ENCODE results near the gene AMMECR1.

AMMECR1 gene

DNA sequence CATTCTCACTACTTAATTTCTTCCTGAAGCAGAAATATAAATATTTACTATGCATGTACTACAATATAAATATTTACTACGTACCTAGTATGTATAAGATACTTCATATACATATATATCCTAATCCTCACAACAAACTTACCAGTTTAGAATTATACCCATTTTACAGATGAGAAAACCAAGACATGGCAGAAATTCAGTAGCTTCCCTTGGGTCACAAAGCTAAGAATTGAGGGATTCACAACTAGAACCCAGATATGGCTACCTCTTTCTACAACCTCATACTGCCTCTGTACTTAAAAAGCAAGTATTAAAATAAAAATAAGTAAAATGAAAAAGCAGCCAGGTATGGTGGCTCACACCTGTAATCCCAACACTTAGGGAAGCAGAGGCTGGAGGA lies 65.9 kb downstream of the AMMECR1 start:
- Histone ChIP-seq H3K4me3 (ENCODE audit: low read depth in 1 of 2, low read length in 2 of 2) (no peak overlapping the region), H3K27ac (ENCODE audit: low read length) (no peak overlapping the region), H3K4me1 (ENCODE audit: insufficient read depth, low read length) (no peaks in the 10 kb centered on the region), H2AFZ (ENCODE audit: low read depth, low read length) (no peak overlapping the region), H3K9ac (ENCODE audit: low read depth, low read length) (no peak overlapping the region), H3K4me2 (ENCODE audit: insufficient read depth, low read length) (no peak overlapping the region), H3K27me3 (ENCODE audit: insufficient read depth, low read length, poor library complexity) (no peaks in the 10 kb centered on the region), H4K20me1 (ENCODE audit: insufficient read depth, low read length) (no peaks in the 10 kb centered on the region), H3K9me3 (ENCODE audit: insufficient read depth, low read length, severe bottlenecking) (no peaks in the 10 kb centered on the region), H3K36me3 (ENCODE audit: insufficient read depth, low read length) (no peaks in the 10 kb centered on the region), H3K79me2 (ENCODE audit: insufficient read depth, low read length) (no peaks in the 10 kb centered on the region)
- DNase-seq (no peak), ATAC-seq (ENCODE audit: insufficient read depth, low read depth) (no peak)
- TF ChIP-seq EZH2 (IDR thresholded peaks at IDR 0.05; ENCODE audit: borderline replicate concordance, low read depth, low read length, severe bottlenecking), result no peak
- TF ChIP-seq, protein P1, sequence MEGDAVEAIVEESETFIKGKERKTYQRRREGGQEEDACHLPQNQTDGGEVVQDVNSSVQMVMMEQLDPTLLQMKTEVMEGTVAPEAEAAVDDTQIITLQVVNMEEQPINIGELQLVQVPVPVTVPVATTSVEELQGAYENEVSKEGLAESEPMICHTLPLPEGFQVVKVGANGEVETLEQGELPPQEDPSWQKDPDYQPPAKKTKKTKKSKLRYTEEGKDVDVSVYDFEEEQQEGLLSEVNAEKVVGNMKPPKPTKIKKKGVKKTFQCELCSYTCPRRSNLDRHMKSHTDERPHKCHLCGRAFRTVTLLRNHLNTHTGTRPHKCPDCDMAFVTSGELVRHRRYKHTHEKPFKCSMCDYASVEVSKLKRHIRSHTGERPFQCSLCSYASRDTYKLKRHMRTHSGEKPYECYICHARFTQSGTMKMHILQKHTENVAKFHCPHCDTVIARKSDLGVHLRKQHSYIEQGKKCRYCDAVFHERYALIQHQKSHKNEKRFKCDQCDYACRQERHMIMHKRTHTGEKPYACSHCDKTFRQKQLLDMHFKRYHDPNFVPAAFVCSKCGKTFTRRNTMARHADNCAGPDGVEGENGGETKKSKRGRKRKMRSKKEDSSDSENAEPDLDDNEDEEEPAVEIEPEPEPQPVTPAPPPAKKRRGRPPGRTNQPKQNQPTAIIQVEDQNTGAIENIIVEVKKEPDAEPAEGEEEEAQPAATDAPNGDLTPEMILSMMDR (IDR thresholded peaks at IDR 0.05; ENCODE audit: borderline replicate concordance, extremely low read depth, low read length, poor library complexity, severe bottlenecking), result no peak

DNA sequence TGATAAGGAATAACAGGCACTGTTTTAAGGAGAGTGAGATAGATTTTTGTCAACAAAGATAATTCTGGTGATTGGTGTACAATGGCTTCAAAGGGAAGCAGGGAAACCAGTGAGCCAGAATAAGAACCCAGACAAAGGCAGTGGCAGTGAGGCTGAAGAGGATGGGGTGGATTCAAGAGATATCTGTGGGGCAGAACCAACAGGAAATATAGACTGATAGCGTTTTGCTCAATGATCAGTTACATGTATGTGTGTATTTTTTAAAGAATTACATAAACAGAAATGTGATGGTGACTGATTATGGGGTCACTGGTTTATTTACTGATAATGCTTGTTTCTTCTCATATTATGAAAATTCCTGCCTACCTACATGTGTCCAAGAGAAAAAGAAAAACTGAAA lies 66.4 kb downstream of the AMMECR1 start:
- Histone ChIP-seq H3K36me3 (ENCODE audit: insufficient read depth, low read length) (no peaks in the 10 kb centered on the region), H3K4me1 (ENCODE audit: insufficient read depth, low read length) (no peaks in the 10 kb centered on the region), H3K4me3 (ENCODE audit: low read depth in 1 of 2, low read length in 2 of 2) (no peak overlapping the region), H3K27me3 (ENCODE audit: insufficient read depth, low read length, poor library complexity) (no peaks in the 10 kb centered on the region), H2AFZ (ENCODE audit: low read depth, low read length) (no peak overlapping the region), H3K79me2 (ENCODE audit: insufficient read depth, low read length) (no peaks in the 10 kb centered on the region), H3K27ac (ENCODE audit: low read length) (no peak overlapping the region), H4K20me1 (ENCODE audit: insufficient read depth, low read length) (no peaks in the 10 kb centered on the region), H3K9ac (ENCODE audit: low read depth, low read length) (no peak overlapping the region), H3K9me3 (ENCODE audit: insufficient read depth, low read length, severe bottlenecking) (no peaks in the 10 kb centered on the region), H3K4me2 (ENCODE audit: insufficient read depth, low read length) (no peak overlapping the region)
- DNase-seq (no peak), ATAC-seq (ENCODE audit: insufficient read depth, low read depth) (no peak)
- TF ChIP-seq, protein P1 (IDR thresholded peaks at IDR 0.05; ENCODE audit: borderline replicate concordance, extremely low read depth, low read length, poor library complexity, severe bottlenecking), result no peak
- TF ChIP-seq EZH2 (IDR thresholded peaks at IDR 0.05; ENCODE audit: borderline replicate concordance, low read depth, low read length, severe bottlenecking), result no peak

DNA sequence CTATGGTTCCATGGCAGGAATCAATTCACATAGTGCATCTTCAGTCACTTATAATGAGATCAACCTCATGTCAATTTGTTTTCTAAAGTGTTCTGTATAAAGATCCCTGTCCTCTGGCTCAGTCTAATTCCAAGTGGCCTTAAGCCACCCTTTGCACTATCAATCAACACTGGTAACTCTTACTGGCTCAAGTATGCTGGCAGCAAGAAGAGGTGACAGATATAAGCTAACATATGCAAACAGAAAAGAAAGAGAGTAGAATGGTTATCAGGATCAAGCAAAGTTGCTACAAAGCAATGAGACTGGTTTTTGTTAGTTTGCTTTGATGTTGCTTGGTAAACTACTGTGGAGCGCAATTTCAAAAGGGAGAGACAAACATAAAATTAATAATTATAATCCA lies 67.0 kb downstream of the AMMECR1 start:
- H3K9me3 ChIP-seq (ENCODE audit: insufficient read depth, low read length, severe bottlenecking), result no peaks in the 10 kb centered on the region
- no peaks in the 10 kb centered on the region for H3K4me1 ChIP-seq (ENCODE audit: insufficient read depth, low read length)
- TF ChIP-seq, protein P1 (IDR thresholded peaks at IDR 0.05; ENCODE audit: borderline replicate concordance, extremely low read depth, low read length, poor library complexity, severe bottlenecking), result no peak
- TF ChIP-seq EZH2 (IDR thresholded peaks at IDR 0.05; ENCODE audit: borderline replicate concordance, low read depth, low read length, severe bottlenecking), result no peak
- no peak overlapping the region for H3K4me3 ChIP-seq (ENCODE audit: low read depth in 1 of 2, low read length in 2 of 2)
- no peak overlapping the region for H3K9ac ChIP-seq (ENCODE audit: low read depth, low read length)
- ATAC-seq (ENCODE audit: insufficient read depth, low read depth) (no peak), DNase-seq (no peak)
- H3K36me3 ChIP-seq (ENCODE audit: insufficient read depth, low read length), result no peaks in the 10 kb centered on the region
- no peak overlapping the region for H2AFZ ChIP-seq (ENCODE audit: low read depth, low read length)
- H3K4me2 ChIP-seq (ENCODE audit: insufficient read depth, low read length), result no peak overlapping the region
- H3K27ac ChIP-seq (ENCODE audit: low read length), result no peak overlapping the region
- H3K27me3 ChIP-seq (ENCODE audit: insufficient read depth, low read length, poor library complexity), result no peaks in the 10 kb centered on the region
- H4K20me1 ChIP-seq (ENCODE audit: insufficient read depth, low read length), result no peaks in the 10 kb centered on the region
- no peaks in the 10 kb centered on the region for H3K79me2 ChIP-seq (ENCODE audit: insufficient read depth, low read length)

DNA sequence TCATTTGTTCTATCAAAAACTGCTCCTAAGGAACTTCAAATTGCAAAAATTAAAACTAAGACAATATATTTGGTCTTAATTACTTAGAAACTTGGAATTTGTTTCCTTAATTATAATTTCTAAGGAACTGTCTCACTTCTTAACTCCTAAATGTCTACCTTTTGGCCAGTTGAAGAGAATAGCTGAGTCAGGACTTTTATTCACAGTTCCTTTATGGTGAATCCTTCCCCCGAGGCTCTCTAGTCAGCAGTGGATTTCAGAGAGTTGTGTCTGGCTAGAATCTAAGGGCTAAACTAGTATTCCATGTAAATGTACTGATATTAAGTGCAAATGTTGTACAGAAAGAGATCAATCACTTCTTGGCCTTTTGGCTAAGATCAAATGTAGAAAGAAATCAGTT lies 69.3 kb downstream of the AMMECR1 start:
- H3K36me3 ChIP-seq (ENCODE audit: insufficient read depth, low read length), result no peaks in the 10 kb centered on the region
- DNase-seq (no peak), ATAC-seq (ENCODE audit: insufficient read depth, low read depth) (no peak)
- H3K4me2 ChIP-seq (ENCODE audit: insufficient read depth, low read length), result no peak overlapping the region
- no peaks in the 10 kb centered on the region for H4K20me1 ChIP-seq (ENCODE audit: insufficient read depth, low read length)
- H2AFZ ChIP-seq (ENCODE audit: low read depth, low read length), result no peak overlapping the region
- H3K4me1 ChIP-seq (ENCODE audit: insufficient read depth, low read length), result no peaks in the 10 kb centered on the region
- H3K9me3 ChIP-seq (ENCODE audit: insufficient read depth, low read length, severe bottlenecking), result no peaks in the 10 kb centered on the region
- H3K4me3 ChIP-seq (ENCODE audit: low read depth in 1 of 2, low read length in 2 of 2), result no peak overlapping the region
- TF ChIP-seq EZH2 (IDR thresholded peaks at IDR 0.05; ENCODE audit: borderline replicate concordance, low read depth, low read length, severe bottlenecking), result no peak
- TF ChIP-seq, protein P1 (IDR thresholded peaks at IDR 0.05; ENCODE audit: borderline replicate concordance, extremely low read depth, low read length, poor library complexity, severe bottlenecking), result no peak
- H3K27ac ChIP-seq (ENCODE audit: low read length), result no peak overlapping the region
- H3K27me3 ChIP-seq (ENCODE audit: insufficient read depth, low read length, poor library complexity), result no peaks in the 10 kb centered on the region
- H3K9ac ChIP-seq (ENCODE audit: low read depth, low read length), result no peak overlapping the region
- H3K79me2 ChIP-seq (ENCODE audit: insufficient read depth, low read length), result no peaks in the 10 kb centered on the region
